Upper lobe of left lung (tissue), 6 donors: ENCODE data around the gene DOCK1. TPM values are rescaled to one million over a fixed set of nuclear protein-coding genes. Genes with fewer than 3 reads are reported as not detected.

ENCODE experiments used
- ATAC-seq, 2 donors: fragments of 200-7000 bp; cut with Tn5 transposase; one replicate each; pipeline ENCODE4 v1.9.1; 2022; ENCODE audit warnings: mild to moderate bottlenecking in 2 of 2, moderate library complexity in 2 of 2; ENCODE audit not compliant: low FRiP score in 2 of 2
- DNase-seq, 2 donors: peaks; one replicate each; pipeline ENCODE4 v3.0.0-alpha.2; 2019 to 2020
- H3K27ac ChIP-seq, 4 donors: fragments of 200-600 bp; sonication (generic); one replicate each; pipeline ENCODE4 v1.5.1; 2016 to 2019
- H3K27me3 ChIP-seq, 4 donors: fragments of 200-600 bp; sonication (generic); one replicate each; pipeline ENCODE4 v1.5.1; 2017 to 2019
- H3K36me3 ChIP-seq, 4 donors: fragments of 200-600 bp; sonication (generic); one replicate each; pipeline ENCODE4 v1.5.1; 2016 to 2019
- H3K4me1 ChIP-seq, 4 donors: fragments of 200-600 bp; sonication (generic); one replicate each; pipeline ENCODE4 v1.5.1; 2018 to 2019
- H3K4me3 ChIP-seq, 4 donors: fragments of 200-600 bp; sonication (generic); one replicate each; pipeline ENCODE4 v1.5.1; 2017 to 2019; ENCODE audit warnings: mild to moderate bottlenecking in 2 of 4, moderate library complexity in 1 of 4
- H3K9me3 ChIP-seq, 4 donors: fragments of 200-600 bp; sonication (generic); one replicate each; pipeline ENCODE4 v1.5.1; 2018 to 2019
- CTCF ChIP-seq, 6 experiments: fragments of 450-650 bp in 4 of 6; fragments of 200-600 bp in 2 of 6; sonication (generic) in 2 of 6; IDR thresholded peaks; one replicate each; pipeline ENCODE4 v1.5.1; 2016 to 2019; ENCODE audit warnings: antibody characterized with exemption in 6 of 6
- EP300 ChIP-seq, 4 donors: sonication (generic); formaldehyde crosslinking; IDR thresholded peaks; one replicate each; pipeline ENCODE4 v1.5.1; 2017; ENCODE audit warnings: antibody characterized with exemption in 4 of 4, control low read depth in 2 of 4
- POLR2A ChIP-seq, 4 donors: fragments of 450-650 bp; IDR thresholded peaks; one replicate each; pipeline ENCODE4 v1.5.1; 2016 to 2017; ENCODE audit warnings: antibody characterized with exemption in 4 of 4, mild to moderate bottlenecking in 2 of 4
- POLR2AphosphoS5 ChIP-seq, 2 donors: sonication (generic); formaldehyde crosslinking; IDR thresholded peaks; one replicate each; pipeline ENCODE4 v1.5.1; 2017; ENCODE audit warnings: antibody characterized with exemption in 2 of 2
- WGBS, 2 donors: methylation state at CpG; one replicate each; pipeline ENCODE4 v1.1.5; 2017 to 2018; 5-methylcytosine and 5-hydroxymethylcytosine counted together
- total RNA-seq, 6 donors: library from RNA; depleted of rRNA in 4 of 6; stranded (reverse); fragments of >200 nt in 4 of 6; gene quantifications; one replicate each; pipeline versions ENCODE4 v1.1.0 to v1.2.1, GENCODE V29; 2016 to 2021
- donor health status: DM: no; HTN: no; CAD: no; lungs with moderate emphysema.
- donor health status: DM: no; HTN: yes; CAD: no; lungs with severe emphysema.

DOCK1 gene
- total RNA-seq, 6 donors from 2014 or later = 37.5 to 63.9 (median 45.8) TPM

GRCh38 chr10:127041552-127041951 lies 136.3 kb downstream of the DOCK1 start:
- Histone ChIP-seq H3K27me3 (no peaks in the 10 kb centered on the region), H3K9me3 (no peaks in the 10 kb centered on the region), H3K4me3 (no peak overlapping the region), H3K27ac (no peak overlapping the region), H3K36me3 (peaks cover 0 to 69% (median 19%) of the 10 kb centered on the region in 4 donors), H3K4me1 (peaks cover 0 to 7% (median 3%) of the 10 kb centered on the region in 4 donors)
- no peak for TF ChIP-seq EP300 (IDR thresholded peaks at IDR 0.05)
- no peak for TF ChIP-seq CTCF (IDR thresholded peaks at IDR 0.05)
- TF ChIP-seq POLR2AphosphoS5 (IDR thresholded peaks at IDR 0.05) = no peak
- no peak for TF ChIP-seq POLR2A (IDR thresholded peaks at IDR 0.05)
- DNase-seq (no peak), ATAC-seq (peak in 1 of 2 donors; percentile 66)
- WGBS, 2 donors = 71 to 74% methylated on average over 6 of the region's 6 CpGs

- WGBS, 2 donors = 91 to 94% methylated on average over 9 of the region's 9 CpGs
- TF ChIP-seq POLR2AphosphoS5 (IDR thresholded peaks at IDR 0.05) (no peak), EP300 (IDR thresholded peaks at IDR 0.05) (no peak), POLR2A (IDR thresholded peaks at IDR 0.05) (no peak), CTCF (IDR thresholded peaks at IDR 0.05) (no peak)
- no peak for ATAC-seq
- H3K9me3 ChIP-seq = no peaks in the 10 kb centered on the region
- H3K4me1 ChIP-seq = peaks cover 0 to 7% (median 3%) of the 10 kb centered on the region in 4 donors
- no peaks in the 10 kb centered on the region for H3K27me3 ChIP-seq
- H3K4me3 ChIP-seq = no peak overlapping the region
- H3K27ac ChIP-seq = no peak overlapping the region
- DNase-seq = no peak
- peaks cover 0 to 56% (median 14%) of the 10 kb centered on the region in 4 donors for H3K36me3 ChIP-seq
These were observed 138.1 kb downstream of the DOCK1 start for GRCh38 chr10:127043301-127043700.

GRCh38 chr10:127044186-127044585 lies 139.0 kb downstream of the DOCK1 start:
- Histone ChIP-seq H3K9me3 (no peaks in the 10 kb centered on the region), H3K36me3 (peaks cover 0 to 47% (median 11%) of the 10 kb centered on the region in 4 donors), H3K27me3 (no peaks in the 10 kb centered on the region), H3K27ac (peak overlapping the region in 2 of 4 donors; percentile 25 to 47), H3K4me3 (no peak overlapping the region), H3K4me1 (peaks cover 0 to 7% (median 3%) of the 10 kb centered on the region in 4 donors)
- DNase-seq (peak in 1 of 2 donors; percentile 81), ATAC-seq (peak; percentile 60 to 88)
- 72 to 75% methylated on average over 8 of the region's 8 CpGs for WGBS, 2 donors
- TF ChIP-seq EP300 (IDR thresholded peaks at IDR 0.05) = peak in 2 of 4 donors; percentile 35 to 61
- no peak for TF ChIP-seq POLR2AphosphoS5 (IDR thresholded peaks at IDR 0.05)
- no peak for TF ChIP-seq CTCF (IDR thresholded peaks at IDR 0.05)

GRCh38 chr10:127046975-127047877 lies 142.0 kb downstream of the DOCK1 start:
- no peak for ATAC-seq
- TF ChIP-seq CTCF (IDR thresholded peaks at IDR 0.05) (no peak), EP300 (IDR thresholded peaks at IDR 0.05) (no peak), POLR2A (IDR thresholded peaks at IDR 0.05) (no peak), POLR2AphosphoS5 (IDR thresholded peaks at IDR 0.05) (no peak)
- 90 to 92% methylated on average over 7 of the region's 7 CpGs for WGBS, 2 donors

More at GRCh38 chr10:127046975-127047877, 142.0 kb downstream of the DOCK1 start:
- peaks cover 0 to 25% (median 4%) of the 10 kb centered on the region in 4 donors for H3K36me3 ChIP-seq
- H3K27ac ChIP-seq = no peak overlapping the region
- no peak overlapping the region for H3K4me3 ChIP-seq
- no peak for DNase-seq
- H3K4me1 ChIP-seq = peaks cover 0 to 7% (median 3%) of the 10 kb centered on the region in 4 donors
- H3K27me3 ChIP-seq = no peaks in the 10 kb centered on the region
- no peaks in the 10 kb centered on the region for H3K9me3 ChIP-seq
